ENCODE measurements around the gene SCGB1D4.
"Not testable (repeated sequence)": the region's sequence is repeated elsewhere in the genome, so short reads cannot be mapped to it uniquely, and the experiment has no call there.

- TF ChIP-seq EZH2 (IDR thresholded peaks at IDR 0.05; ENCODE audit: low read depth): not testable (repeated sequence)
- TF ChIP-seq, protein P1, sequence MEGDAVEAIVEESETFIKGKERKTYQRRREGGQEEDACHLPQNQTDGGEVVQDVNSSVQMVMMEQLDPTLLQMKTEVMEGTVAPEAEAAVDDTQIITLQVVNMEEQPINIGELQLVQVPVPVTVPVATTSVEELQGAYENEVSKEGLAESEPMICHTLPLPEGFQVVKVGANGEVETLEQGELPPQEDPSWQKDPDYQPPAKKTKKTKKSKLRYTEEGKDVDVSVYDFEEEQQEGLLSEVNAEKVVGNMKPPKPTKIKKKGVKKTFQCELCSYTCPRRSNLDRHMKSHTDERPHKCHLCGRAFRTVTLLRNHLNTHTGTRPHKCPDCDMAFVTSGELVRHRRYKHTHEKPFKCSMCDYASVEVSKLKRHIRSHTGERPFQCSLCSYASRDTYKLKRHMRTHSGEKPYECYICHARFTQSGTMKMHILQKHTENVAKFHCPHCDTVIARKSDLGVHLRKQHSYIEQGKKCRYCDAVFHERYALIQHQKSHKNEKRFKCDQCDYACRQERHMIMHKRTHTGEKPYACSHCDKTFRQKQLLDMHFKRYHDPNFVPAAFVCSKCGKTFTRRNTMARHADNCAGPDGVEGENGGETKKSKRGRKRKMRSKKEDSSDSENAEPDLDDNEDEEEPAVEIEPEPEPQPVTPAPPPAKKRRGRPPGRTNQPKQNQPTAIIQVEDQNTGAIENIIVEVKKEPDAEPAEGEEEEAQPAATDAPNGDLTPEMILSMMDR (conservative IDR thresholded peaks at IDR 0.05): not testable (repeated sequence)
Observed at GRCh38 chr11:62343646-62344190, 44.8 kb upstream of the SCGB1D4 start.
